HG03060 (cell line): ENCODE data around the gene MAP2.
"Not testable (repeated sequence)": the region's sequence is repeated elsewhere in the genome, so short reads cannot be mapped to it uniquely, and the experiment has no call there.

ENCODE experiments used
- ATAC-seq: cut with Tn5 transposase; IDR thresholded peaks from one replicate; pipeline ENCODE4 v1.9.1; 2021; ENCODE audit warnings: low read depth, moderate number of reproducible peaks; ENCODE audit not compliant: unreplicated experiment

Gene MAP2

GRCh38 chr2:209472112-209472832 lies 48.4 kb downstream of the MAP2 start:
- no peak for ATAC-seq

GRCh38 chr2:209472871-209473270 lies 49.0 kb downstream of the MAP2 start:
- ATAC-seq: no peak

DNA sequence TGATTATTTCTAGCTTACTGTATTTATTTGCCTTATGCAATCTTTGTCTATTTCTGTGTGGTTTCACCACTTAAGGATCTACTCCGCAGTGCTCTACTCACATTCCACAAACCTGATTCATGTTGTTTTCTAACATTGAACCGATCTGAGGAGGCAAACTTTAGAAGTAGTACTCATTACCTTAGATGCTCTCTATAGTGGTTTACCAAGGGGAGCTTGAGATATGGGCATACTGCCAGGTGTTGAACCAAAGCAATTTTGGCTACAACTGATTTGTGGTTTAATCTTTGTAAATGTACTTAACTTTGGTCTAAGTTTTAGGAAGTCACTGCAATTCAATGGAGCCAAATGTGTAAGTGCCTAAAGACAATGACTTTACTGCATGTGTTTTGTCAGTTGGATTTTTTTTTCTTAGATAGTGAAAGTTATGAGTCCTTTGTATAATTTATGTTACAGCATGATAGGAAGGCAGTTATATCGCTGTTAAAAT lies 50.1 kb downstream of the MAP2 start:
- ATAC-seq: no peak

- no peak for ATAC-seq
Measured at GRCh38 chr2:209474960-209475359, 51.1 kb downstream of the MAP2 start.

- ATAC-seq: no peak
Measured at GRCh38 chr2:209476367-209477208, 52.7 kb downstream of the MAP2 start.

GRCh38 chr2:209492296-209492695 lies 68.4 kb downstream of the MAP2 start:
- ATAC-seq: not testable (repeated sequence)

GRCh38 chr2:209495068-209495620 lies 71.3 kb downstream of the MAP2 start:
- not testable (repeated sequence) for ATAC-seq

GRCh38 chr2:209495855-209496585 lies 72.2 kb downstream of the MAP2 start:
- ATAC-seq: no peak

DNA sequence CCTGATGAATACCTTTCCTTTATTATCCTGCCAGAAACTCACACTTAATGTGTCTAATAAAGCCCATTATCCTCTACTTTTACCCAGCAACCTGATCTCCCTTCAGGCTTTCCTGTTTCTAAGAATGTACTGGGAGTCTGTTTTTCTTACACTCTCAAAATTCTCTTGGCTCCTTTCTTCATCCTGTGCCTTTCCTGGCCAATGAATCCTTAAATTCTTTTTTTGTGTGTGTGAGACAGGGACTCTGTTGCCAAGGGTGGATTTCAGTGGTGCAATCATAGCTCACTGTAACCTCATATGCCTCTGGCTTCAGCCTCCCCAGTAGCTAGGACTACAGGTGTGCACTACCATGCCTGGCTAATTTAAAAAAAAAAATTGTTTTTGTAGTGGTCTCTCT lies 72.7 kb downstream of the MAP2 start:
- ATAC-seq: no peak

- ATAC-seq: no peak
Measured at GRCh38 chr2:209498614-209499013, 74.8 kb downstream of the MAP2 start.

GRCh38 chr2:209499069-209499468 lies 75.2 kb downstream of the MAP2 start:
- ATAC-seq: no peak

GRCh38 chr2:209501579-209501978 lies 77.7 kb downstream of the MAP2 start:
- no peak for ATAC-seq

DNA sequence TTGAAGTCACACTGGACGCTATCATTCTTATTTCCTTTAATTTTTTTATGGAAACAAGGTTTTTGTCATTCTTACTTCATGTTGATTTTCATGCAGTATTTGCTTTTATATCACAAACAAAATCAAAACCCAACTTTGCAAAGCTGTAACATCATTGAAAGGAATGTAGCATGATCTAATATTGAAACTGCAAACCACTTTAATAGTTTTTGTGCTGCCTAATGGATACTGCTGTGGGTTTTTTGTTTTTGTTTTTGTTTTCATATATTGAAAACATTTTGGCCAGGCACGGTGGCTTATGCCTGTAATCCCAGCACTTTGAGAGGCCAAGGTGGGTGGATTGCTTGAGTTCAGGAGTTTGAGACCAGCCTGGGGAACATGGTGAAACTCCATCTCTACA lies 81.6 kb downstream of the MAP2 start:
- no peak for ATAC-seq

DNA sequence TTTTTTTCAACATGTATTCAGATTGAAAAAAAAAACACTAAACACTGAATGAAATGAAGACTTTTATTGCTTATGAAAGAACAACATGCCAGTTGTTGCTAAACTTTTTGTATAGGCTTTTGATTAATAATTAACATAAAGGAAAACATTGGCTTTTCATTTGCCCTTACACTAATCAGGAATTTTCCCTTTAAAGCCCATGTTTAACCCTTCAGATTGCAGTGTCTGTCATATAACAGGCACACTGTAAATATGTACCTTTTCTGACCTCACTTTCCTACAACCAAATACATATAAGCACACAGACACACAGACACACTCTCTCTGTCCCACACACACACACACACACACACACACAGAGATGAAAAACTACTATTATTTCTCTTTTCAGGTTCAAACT lies 84.4 kb downstream of the MAP2 start:
- no peak for ATAC-seq

GRCh38 chr2:209511637-209512036 lies 87.8 kb downstream of the MAP2 start:
- ATAC-seq: no peak

- no peak for ATAC-seq
Measured at GRCh38 chr2:209512971-209513370, 89.1 kb downstream of the MAP2 start.

DNA sequence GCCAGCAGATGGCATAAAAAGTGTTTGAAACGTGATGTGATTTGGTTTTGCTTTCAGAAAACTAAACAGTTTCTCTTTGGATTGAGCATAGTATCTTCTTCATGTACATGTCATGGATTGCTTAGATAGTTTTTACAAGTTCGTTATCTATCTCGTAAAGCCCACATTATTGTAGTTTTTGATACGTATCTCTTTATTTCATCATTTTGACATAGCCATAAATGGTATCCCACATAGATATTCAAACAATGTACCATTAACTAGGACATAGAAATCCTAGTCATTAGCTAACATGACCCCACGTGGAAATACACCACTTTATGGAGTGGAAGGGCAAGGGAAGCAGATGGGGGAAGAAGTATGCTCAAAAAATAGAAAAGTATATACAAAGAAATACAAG lies 93.6 kb downstream of the MAP2 start:
- no peak for ATAC-seq

GRCh38 chr2:209519271-209519670 lies 95.4 kb downstream of the MAP2 start:
- ATAC-seq: no peak

DNA sequence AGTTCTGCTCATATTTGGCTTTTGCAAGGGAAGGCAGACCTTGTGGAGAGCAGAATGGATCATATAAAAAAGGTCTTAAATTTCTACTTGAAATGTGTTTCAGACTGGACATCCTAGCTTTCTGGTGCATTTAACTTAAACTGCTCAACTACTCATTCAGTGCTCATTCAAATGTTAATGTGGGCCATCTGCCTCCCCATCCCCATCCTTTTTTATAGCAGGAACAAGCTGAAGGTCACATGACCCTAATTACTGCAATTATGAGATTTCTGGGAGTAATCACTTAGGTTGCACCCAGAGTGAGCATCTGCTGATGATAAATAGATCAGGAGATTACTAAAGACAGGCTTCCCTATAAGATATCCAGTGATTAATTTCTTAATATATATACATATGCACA lies 96.1 kb downstream of the MAP2 start:
- ATAC-seq: no peak

DNA sequence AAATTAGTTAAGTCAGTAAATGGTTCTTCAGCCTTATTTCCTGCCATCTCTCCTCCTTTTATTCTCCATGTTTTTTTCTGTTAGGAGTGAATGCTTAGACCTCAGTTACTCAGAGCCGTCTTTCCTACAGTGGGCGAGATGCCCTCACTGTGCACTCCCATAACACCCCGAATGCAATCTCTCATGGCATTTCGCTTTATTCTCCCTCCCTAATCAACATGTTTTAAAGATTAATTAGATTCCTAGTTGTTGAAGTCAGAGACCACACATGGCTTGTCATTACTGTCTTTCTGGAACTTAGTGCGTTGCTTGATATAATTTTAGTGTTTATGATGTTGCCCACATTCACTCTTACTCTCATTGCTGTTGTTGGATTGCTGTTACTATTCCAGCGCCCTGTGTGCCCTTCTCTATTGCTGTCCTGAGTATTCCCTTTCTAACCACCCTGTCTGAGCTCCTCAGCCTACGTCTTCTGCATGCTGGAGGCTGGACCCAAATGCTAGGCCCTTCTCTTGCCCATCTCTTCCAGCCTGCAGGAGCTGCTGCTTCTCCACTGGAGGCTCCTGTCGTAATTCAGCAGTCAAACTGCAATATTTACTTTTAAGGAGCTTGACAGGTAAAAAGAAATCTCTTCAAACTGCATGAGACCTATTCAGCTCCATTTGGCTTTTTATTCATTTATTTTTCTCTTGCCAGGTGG lies 99.3 kb downstream of the MAP2 start:
- ATAC-seq: no peak
